ENCODE measurements around the gene IZUMO1. TPM values are rescaled to one million over a fixed set of nuclear protein-coding genes. Genes with fewer than 3 reads are reported as not detected.

Gene IZUMO1
- polyA plus RNA-seq, 1 donor (not counting 4 experiments of a cell fraction or from before 2014, with no cell fraction given), result 0.63 TPM

DNA sequence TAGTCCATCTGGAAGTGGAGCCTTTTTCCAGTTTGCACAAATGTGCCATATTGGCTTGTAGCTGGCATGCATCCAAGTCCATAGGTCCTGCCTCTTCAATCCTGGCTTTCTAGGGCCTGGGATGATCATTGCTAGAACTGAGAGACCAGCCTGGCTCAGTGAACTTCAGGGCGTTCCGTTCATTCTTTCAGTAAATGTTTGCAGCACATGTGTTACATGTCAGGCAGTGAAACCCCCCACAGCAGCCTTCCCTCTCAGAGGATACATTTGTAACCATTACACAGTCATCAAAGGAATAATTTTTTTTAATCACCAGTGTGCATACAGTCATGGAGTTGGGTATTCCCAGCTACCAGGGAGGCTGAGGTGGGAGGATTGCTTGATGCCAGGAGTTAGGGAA, 41.3 kb downstream of the IZUMO1 start:
- dilution Hi-C loops (cut with MboI; ENCODE audit: extremely low pct_ligation_motif_present, low sequenced_read_pairs), result no loop called here
- no peaks in the 10 kb centered on the region for H3K9me1 ChIP-seq (ENCODE audit: control insufficient read depth, extremely low read depth, insufficient read depth, low read length)
- H4K20me1 ChIP-seq (ENCODE audit: control insufficient read depth, extremely low read depth, insufficient read depth, low read length), result no peaks in the 10 kb centered on the region
- H3K79me2 ChIP-seq (ENCODE audit: control insufficient read depth, insufficient read depth, low read length), result no peaks in the 10 kb centered on the region
- FAIRE-seq (no peak), DNase-seq (ENCODE audit: low read depth, low spot score) (no peak)
- no peaks in the 10 kb centered on the region for H3K27me3 ChIP-seq (ENCODE audit: control insufficient read depth, extremely low read depth, insufficient read depth, low read length)
- no peak overlapping the region for H3K9ac ChIP-seq (ENCODE audit: control insufficient read depth, extremely low read depth, insufficient read depth, low read length)
- no peaks in the 10 kb centered on the region for H3K9me3 ChIP-seq (ENCODE audit: control insufficient read depth, low read depth, low read length)
- no peak overlapping the region for H3K4me2 ChIP-seq (ENCODE audit: control insufficient read depth, extremely low read depth, insufficient read depth, low read depth, low read length)
- H3K36me3 ChIP-seq (ENCODE audit: control insufficient read depth in 2 of 2, extremely low read depth in 1 of 2, insufficient read depth in 2 of 2, low read length in 2 of 2), result peaks cover 0 to 8% of the 10 kb centered on the region in 2 experiments
- no peaks in the 10 kb centered on the region for H3K4me1 ChIP-seq (ENCODE audit: control insufficient read depth, extremely low read depth, insufficient read depth, low read length)
- TF ChIP-seq EZH2 (IDR thresholded peaks at IDR 0.05; ENCODE audit: low read length), result no peak
- TF ChIP-seq, protein P1, sequence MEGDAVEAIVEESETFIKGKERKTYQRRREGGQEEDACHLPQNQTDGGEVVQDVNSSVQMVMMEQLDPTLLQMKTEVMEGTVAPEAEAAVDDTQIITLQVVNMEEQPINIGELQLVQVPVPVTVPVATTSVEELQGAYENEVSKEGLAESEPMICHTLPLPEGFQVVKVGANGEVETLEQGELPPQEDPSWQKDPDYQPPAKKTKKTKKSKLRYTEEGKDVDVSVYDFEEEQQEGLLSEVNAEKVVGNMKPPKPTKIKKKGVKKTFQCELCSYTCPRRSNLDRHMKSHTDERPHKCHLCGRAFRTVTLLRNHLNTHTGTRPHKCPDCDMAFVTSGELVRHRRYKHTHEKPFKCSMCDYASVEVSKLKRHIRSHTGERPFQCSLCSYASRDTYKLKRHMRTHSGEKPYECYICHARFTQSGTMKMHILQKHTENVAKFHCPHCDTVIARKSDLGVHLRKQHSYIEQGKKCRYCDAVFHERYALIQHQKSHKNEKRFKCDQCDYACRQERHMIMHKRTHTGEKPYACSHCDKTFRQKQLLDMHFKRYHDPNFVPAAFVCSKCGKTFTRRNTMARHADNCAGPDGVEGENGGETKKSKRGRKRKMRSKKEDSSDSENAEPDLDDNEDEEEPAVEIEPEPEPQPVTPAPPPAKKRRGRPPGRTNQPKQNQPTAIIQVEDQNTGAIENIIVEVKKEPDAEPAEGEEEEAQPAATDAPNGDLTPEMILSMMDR (optimal IDR thresholded peaks at IDR 0.05 in 1 of 3, IDR thresholded peaks at IDR 0.05 in 1 of 3, conservative IDR thresholded peaks at IDR 0.05 in 1 of 3; ENCODE audit: extremely low read depth in 1 of 3, insufficient read depth in 2 of 3, low read length in 3 of 3), result no peak
- no peak overlapping the region for H3K4me3 ChIP-seq (ENCODE audit: control insufficient read depth in 2 of 3, extremely low read depth in 1 of 3, insufficient read depth in 2 of 3, low read depth in 1 of 3, low read length in 3 of 3)
- H3K27ac ChIP-seq (ENCODE audit: control insufficient read depth, insufficient read depth, low read length), result no peak overlapping the region
- no peak overlapping the region for H2AFZ ChIP-seq (ENCODE audit: control insufficient read depth, low read length)

DNA sequence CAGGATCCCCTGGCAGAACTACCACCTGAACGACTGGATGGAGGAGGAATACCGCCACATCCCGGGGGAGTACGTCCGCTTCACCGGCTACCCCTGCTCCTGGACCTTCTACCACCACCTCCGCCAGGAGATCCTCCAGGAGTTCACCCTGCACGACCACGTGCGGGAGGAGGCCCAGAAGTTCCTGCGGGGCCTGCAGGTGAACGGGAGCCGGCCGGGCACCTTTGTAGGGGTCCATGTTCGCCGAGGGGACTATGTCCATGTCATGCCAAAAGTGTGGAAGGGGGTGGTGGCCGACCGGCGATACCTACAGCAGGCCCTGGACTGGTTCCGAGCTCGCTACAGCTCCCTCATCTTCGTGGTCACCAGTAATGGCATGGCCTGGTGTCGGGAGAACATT, 43.4 kb downstream of the IZUMO1 start:
- DNase-seq (ENCODE audit: low read depth, low spot score), result no peak
- Histone ChIP-seq H3K27ac (ENCODE audit: control insufficient read depth, insufficient read depth, low read length) (no peak overlapping the region), H3K9me1 (ENCODE audit: control insufficient read depth, extremely low read depth, insufficient read depth, low read length) (no peaks in the 10 kb centered on the region), H3K4me2 (ENCODE audit: control insufficient read depth, extremely low read depth, insufficient read depth, low read depth, low read length) (no peak overlapping the region), H3K4me1 (ENCODE audit: control insufficient read depth, extremely low read depth, insufficient read depth, low read length) (peaks cover 4% of the 10 kb centered on the region), H4K20me1 (ENCODE audit: control insufficient read depth, extremely low read depth, insufficient read depth, low read length) (no peaks in the 10 kb centered on the region), H3K36me3 (ENCODE audit: control insufficient read depth in 2 of 2, extremely low read depth in 1 of 2, insufficient read depth in 2 of 2, low read length in 2 of 2) (peaks cover 0 to 8% of the 10 kb centered on the region in 2 experiments), H3K79me2 (ENCODE audit: control insufficient read depth, insufficient read depth, low read length) (no peaks in the 10 kb centered on the region), H3K9me3 (ENCODE audit: control insufficient read depth, low read depth, low read length) (no peaks in the 10 kb centered on the region), H3K9ac (ENCODE audit: control insufficient read depth, extremely low read depth, insufficient read depth, low read length) (no peak overlapping the region), H3K4me3 (ENCODE audit: control insufficient read depth in 2 of 3, extremely low read depth in 1 of 3, insufficient read depth in 2 of 3, low read depth in 1 of 3, low read length in 3 of 3) (no peak overlapping the region), H2AFZ (ENCODE audit: control insufficient read depth, low read length) (no peak overlapping the region), H3K27me3 (ENCODE audit: control insufficient read depth, extremely low read depth, insufficient read depth, low read length) (no peaks in the 10 kb centered on the region)
- FAIRE-seq, result no peak
- dilution Hi-C loops (cut with MboI; ENCODE audit: extremely low pct_ligation_motif_present, low sequenced_read_pairs), result no loop called here
- TF ChIP-seq, protein P1 (optimal IDR thresholded peaks at IDR 0.05 in 1 of 3, IDR thresholded peaks at IDR 0.05 in 1 of 3, conservative IDR thresholded peaks at IDR 0.05 in 1 of 3; ENCODE audit: extremely low read depth in 1 of 3, insufficient read depth in 2 of 3, low read length in 3 of 3), result no peak
- no peak for TF ChIP-seq EZH2 (IDR thresholded peaks at IDR 0.05; ENCODE audit: low read length)
